ENCODE measurements around the gene TACC2. TPM values are rescaled to one million over a fixed set of nuclear protein-coding genes. Genes with fewer than 3 reads are reported as not detected.

Gene TACC2
- total RNA-seq, 1 donor from 2014 or later = 76.4 TPM

DNA sequence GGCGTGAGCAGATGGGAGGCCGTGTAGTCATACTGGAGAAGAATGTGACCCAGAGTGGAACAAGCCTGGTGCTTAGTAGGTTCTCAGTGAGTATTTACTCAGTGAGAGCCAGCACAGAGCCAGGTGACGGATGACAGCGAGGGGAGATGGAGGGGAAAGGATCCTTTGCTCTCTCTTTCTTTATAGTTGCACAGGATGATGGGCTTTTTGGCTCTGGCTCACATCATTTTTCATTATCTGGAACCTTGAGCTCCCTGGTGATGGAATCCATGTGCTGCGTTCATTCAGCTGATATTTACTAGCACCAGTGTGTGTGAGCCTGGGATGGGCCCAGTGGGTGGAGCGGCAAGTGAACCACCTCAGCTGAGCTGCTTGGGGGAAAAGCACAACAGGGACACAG, 299.3 kb downstream of the TACC2 start:
- H3K27ac ChIP-seq = no peak overlapping the region
- H3K36me3 ChIP-seq = no peaks in the 10 kb centered on the region
- no peak overlapping the region for H3K4me3 ChIP-seq
- H3K27me3 ChIP-seq = no peaks in the 10 kb centered on the region
- intact Hi-C loops (cut with DNase I) = no loop called here
- TF ChIP-seq POLR2A (IDR thresholded peaks at IDR 0.05) = no peak
- TF ChIP-seq, protein P1, sequence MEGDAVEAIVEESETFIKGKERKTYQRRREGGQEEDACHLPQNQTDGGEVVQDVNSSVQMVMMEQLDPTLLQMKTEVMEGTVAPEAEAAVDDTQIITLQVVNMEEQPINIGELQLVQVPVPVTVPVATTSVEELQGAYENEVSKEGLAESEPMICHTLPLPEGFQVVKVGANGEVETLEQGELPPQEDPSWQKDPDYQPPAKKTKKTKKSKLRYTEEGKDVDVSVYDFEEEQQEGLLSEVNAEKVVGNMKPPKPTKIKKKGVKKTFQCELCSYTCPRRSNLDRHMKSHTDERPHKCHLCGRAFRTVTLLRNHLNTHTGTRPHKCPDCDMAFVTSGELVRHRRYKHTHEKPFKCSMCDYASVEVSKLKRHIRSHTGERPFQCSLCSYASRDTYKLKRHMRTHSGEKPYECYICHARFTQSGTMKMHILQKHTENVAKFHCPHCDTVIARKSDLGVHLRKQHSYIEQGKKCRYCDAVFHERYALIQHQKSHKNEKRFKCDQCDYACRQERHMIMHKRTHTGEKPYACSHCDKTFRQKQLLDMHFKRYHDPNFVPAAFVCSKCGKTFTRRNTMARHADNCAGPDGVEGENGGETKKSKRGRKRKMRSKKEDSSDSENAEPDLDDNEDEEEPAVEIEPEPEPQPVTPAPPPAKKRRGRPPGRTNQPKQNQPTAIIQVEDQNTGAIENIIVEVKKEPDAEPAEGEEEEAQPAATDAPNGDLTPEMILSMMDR (IDR thresholded peaks at IDR 0.05) = no peak
- no peak for TF ChIP-seq POLR2AphosphoS5 (IDR thresholded peaks at IDR 0.05; ENCODE audit: insufficient read depth in 1 of 2, low read depth in 1 of 2)
- H3K9me3 ChIP-seq = no peaks in the 10 kb centered on the region
- no peak for DNase-seq (ENCODE audit: extremely low spot score in 2 of 2)
- H3K4me1 ChIP-seq = peaks cover 7% of the 10 kb centered on the region

DNA sequence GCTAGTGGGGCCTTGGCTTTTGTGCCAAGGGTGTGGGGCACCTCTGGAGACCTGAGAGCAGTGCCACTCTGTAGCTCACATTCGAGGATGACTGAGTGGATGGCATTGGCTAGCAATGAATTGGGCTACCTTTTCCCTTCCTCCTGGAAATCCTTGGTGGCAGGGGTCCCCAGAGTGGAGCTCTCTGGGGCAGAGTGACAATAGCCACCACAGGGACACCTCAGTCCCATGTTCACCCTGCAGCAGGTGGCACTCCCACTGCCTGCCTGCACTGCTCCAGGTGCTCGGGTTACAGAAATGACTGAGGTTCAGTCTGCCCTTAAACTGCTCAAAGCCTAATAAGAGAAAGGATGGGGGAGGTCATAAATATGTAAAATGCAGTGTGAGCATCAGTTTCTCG, 300.0 kb downstream of the TACC2 start:
- no peak overlapping the region for H3K27ac ChIP-seq
- H3K4me3 ChIP-seq = no peak overlapping the region
- no peaks in the 10 kb centered on the region for H3K36me3 ChIP-seq
- peaks cover 7% of the 10 kb centered on the region for H3K4me1 ChIP-seq
- no peak for DNase-seq (ENCODE audit: extremely low spot score in 2 of 2)
- no peak for TF ChIP-seq POLR2A (IDR thresholded peaks at IDR 0.05)
- no peak for TF ChIP-seq POLR2AphosphoS5 (IDR thresholded peaks at IDR 0.05; ENCODE audit: insufficient read depth in 1 of 2, low read depth in 1 of 2)
- TF ChIP-seq, protein P1 (IDR thresholded peaks at IDR 0.05) = no peak
- H3K27me3 ChIP-seq = no peaks in the 10 kb centered on the region
- no peaks in the 10 kb centered on the region for H3K9me3 ChIP-seq
- intact Hi-C loops (cut with DNase I) = no loop called here

DNA sequence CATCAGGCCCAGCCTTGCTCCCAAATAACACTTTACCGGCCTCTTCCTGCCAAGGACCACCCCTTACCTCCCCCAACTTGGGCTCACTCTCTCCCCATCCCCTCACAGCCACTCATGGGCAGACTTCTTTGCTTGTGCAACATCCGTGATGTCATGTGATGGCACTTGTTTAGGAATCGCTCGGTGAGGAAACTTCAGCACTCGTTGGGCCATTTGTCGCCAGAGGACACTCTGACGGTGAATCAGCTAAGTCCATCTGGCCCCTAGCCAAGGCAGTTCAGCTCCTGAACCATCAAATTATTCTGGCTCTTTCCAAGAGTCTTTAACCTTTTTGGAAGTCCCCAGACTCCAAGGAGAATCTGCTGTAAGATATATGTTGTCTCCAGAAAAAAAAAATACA, 301.4 kb downstream of the TACC2 start:
- no peaks in the 10 kb centered on the region for H3K9me3 ChIP-seq
- H3K4me3 ChIP-seq = no peak overlapping the region
- TF ChIP-seq POLR2AphosphoS5 (IDR thresholded peaks at IDR 0.05; ENCODE audit: insufficient read depth in 1 of 2, low read depth in 1 of 2) = no peak
- TF ChIP-seq, protein P1 (IDR thresholded peaks at IDR 0.05) = no peak
- no peak for TF ChIP-seq POLR2A (IDR thresholded peaks at IDR 0.05)
- H3K4me1 ChIP-seq = peaks cover 7% of the 10 kb centered on the region
- H3K27ac ChIP-seq = no peak overlapping the region
- H3K27me3 ChIP-seq = no peaks in the 10 kb centered on the region
- intact Hi-C loops (cut with DNase I) = loop anchor here (10.0 kb wide), 1 partner anchor 274 kb away; the partner anchor contains the start of gene DMBT1
- DNase-seq (ENCODE audit: extremely low spot score in 2 of 2) = no peak
- H3K36me3 ChIP-seq = no peaks in the 10 kb centered on the region

GRCh38 chr10:122290833-122291532, 302.0 kb downstream of the TACC2 start:
- Histone ChIP-seq H3K9me3 (no peaks in the 10 kb centered on the region), H3K4me3 (no peak overlapping the region), H3K27me3 (no peaks in the 10 kb centered on the region), H3K36me3 (no peaks in the 10 kb centered on the region), H3K4me1 (peaks cover 7% of the 10 kb centered on the region), H3K27ac (no peak overlapping the region)
- peak in 1 of 2 donors; percentile 65 for DNase-seq (ENCODE audit: extremely low spot score in 2 of 2)
- intact Hi-C loops (cut with DNase I) = loop anchor here (10.0 kb wide), 1 partner anchor 274 kb away; the partner anchor contains the start of gene DMBT1
- TF ChIP-seq POLR2A (IDR thresholded peaks at IDR 0.05) (no peak), POLR2AphosphoS5 (IDR thresholded peaks at IDR 0.05; ENCODE audit: insufficient read depth in 1 of 2, low read depth in 1 of 2) (no peak)
- TF ChIP-seq, protein P1 (IDR thresholded peaks at IDR 0.05) = no peak

DNA sequence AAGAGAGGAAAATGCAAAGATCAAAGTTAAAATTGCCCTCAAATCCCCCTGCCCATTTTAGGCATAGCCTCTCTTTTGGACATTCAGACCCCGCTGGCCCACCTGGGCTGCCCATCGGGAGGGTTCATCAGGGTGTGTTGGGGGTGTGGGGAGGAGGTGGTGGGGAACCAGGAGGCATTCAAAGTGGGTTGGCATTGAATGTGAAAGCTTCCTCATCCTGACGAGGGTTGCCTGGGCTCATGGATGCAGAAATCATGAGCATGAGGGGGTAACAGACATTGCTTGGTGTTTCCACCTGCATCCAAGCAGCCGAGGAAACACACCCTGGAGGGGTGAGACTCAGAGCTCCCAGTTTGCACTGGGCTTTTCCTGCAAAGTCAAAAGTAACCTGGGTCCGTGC, 302.8 kb downstream of the TACC2 start:
- H3K9me3 ChIP-seq = no peaks in the 10 kb centered on the region
- intact Hi-C loops (cut with DNase I) = loop anchor here (10.0 kb wide), 1 partner anchor 273 kb away; the partner anchor contains the start of gene DMBT1
- no peak overlapping the region for H3K27ac ChIP-seq
- no peak overlapping the region for H3K4me3 ChIP-seq
- TF ChIP-seq POLR2AphosphoS5 (IDR thresholded peaks at IDR 0.05; ENCODE audit: insufficient read depth in 1 of 2, low read depth in 1 of 2) = no peak
- TF ChIP-seq, protein P1 (IDR thresholded peaks at IDR 0.05) = no peak
- TF ChIP-seq POLR2A (IDR thresholded peaks at IDR 0.05) = no peak
- H3K4me1 ChIP-seq = peaks cover 6% of the 10 kb centered on the region
- no peaks in the 10 kb centered on the region for H3K27me3 ChIP-seq
- peak in 1 of 2 donors; percentile 34 for DNase-seq (ENCODE audit: extremely low spot score in 2 of 2)
- no peaks in the 10 kb centered on the region for H3K36me3 ChIP-seq

Measured in vagina (tissue), 2 donors.